ENCODE results near the gene CACTIN. TPM values are rescaled to one million over a fixed set of nuclear protein-coding genes. Genes with fewer than 3 reads are reported as not detected.

Gene CACTIN
- total RNA-seq, 4 donors from 2014 or later: 21.1 to 46.5 (median 33.6) TPM

DNA sequence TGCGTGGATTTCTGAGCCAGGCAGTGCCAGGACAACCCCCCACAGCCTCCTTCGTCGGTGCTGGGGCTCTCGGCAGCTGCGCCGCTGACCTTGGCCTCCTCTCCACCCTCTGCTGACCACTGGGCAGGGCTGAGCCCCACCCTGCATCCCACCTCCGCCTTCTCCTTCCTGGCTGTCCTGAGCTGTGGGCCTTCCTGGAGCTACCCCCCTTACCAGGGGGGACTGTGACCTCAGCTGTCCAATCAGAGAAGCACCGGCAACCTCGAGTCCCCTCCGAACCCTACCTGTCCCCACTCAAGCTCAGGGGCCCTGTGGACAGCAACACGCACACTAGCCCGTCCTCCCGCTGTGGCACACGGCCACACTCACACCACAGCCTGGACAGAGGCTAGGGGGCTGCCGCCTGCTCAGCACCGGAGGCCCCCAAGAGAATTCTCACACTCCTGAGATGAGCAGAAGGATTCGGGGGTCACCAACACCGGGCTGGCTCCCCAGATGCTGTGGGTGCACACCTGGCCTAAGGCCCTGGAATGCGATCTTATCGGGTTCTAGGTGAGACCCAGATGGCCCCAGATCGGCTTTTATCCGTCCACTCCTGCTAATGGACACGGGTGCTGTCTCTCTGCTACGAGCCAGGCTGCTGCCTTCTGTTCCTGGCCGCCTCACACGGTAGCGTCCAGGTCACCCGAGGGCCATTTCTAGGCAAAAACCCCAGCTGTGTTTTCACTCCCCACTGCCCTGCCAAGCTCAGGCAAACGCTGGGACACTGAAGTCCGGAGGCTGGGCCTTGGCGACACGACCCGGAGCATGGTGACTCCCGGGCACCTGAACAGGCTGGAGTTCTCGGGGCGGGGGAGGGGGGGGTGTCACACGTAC is 32.5 kb upstream of the CACTIN start:
- no peak for DNase-seq (ENCODE audit: low spot score in 2 of 2)
- intact Hi-C loops (cut with DNase I; ENCODE audit: low total_unique reads): no loop called here
- H3K4me3 ChIP-seq (ENCODE audit: low read depth, poor library complexity, severe bottlenecking): no peak overlapping the region
- WGBS, 2 donors: 90 to 92% methylated on average over 33 to 37 of the region's 37 CpGs
- TF ChIP-seq POLR2A (IDR thresholded peaks at IDR 0.05): no peak

- 89 to 91% methylated on average over 39 of the region's 39 CpGs for WGBS, 2 donors
- no peak for DNase-seq (ENCODE audit: low spot score in 2 of 2)
- no peak for TF ChIP-seq POLR2A (IDR thresholded peaks at IDR 0.05)
- TF ChIP-seq, protein P1, sequence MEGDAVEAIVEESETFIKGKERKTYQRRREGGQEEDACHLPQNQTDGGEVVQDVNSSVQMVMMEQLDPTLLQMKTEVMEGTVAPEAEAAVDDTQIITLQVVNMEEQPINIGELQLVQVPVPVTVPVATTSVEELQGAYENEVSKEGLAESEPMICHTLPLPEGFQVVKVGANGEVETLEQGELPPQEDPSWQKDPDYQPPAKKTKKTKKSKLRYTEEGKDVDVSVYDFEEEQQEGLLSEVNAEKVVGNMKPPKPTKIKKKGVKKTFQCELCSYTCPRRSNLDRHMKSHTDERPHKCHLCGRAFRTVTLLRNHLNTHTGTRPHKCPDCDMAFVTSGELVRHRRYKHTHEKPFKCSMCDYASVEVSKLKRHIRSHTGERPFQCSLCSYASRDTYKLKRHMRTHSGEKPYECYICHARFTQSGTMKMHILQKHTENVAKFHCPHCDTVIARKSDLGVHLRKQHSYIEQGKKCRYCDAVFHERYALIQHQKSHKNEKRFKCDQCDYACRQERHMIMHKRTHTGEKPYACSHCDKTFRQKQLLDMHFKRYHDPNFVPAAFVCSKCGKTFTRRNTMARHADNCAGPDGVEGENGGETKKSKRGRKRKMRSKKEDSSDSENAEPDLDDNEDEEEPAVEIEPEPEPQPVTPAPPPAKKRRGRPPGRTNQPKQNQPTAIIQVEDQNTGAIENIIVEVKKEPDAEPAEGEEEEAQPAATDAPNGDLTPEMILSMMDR (IDR thresholded peaks at IDR 0.05): no peak
- H3K4me3 ChIP-seq (ENCODE audit: low read depth, poor library complexity, severe bottlenecking): no peak overlapping the region
- intact Hi-C loops (cut with DNase I; ENCODE audit: low total_unique reads): no loop called here
Measured at GRCh38 chr19:3658004-3658869, 31.6 kb upstream of the CACTIN start.

DNA sequence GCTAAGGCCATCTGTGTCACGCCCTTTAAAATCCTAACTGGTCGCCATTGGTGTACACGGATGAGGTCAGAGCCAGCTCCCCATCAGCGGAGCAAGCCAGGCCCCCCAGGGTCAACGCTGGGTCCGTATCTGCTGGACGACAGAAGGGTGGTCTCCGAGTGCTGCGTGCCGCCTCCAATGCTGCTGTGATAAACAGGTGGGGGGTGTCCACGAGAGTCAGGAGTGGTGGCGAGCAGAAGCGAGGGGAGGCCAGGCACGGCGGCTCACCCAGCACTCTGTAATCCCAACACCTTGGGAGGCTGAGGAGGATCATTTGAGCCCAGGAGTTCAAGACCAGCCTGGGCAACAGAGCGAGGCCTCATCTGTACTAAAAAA is 30.8 kb upstream of the CACTIN start:
- no peak for TF ChIP-seq POLR2A (IDR thresholded peaks at IDR 0.05)
- TF ChIP-seq, protein P1 (IDR thresholded peaks at IDR 0.05): no peak
- intact Hi-C loops (cut with DNase I; ENCODE audit: low total_unique reads): no loop called here
- no peak overlapping the region for H3K4me3 ChIP-seq (ENCODE audit: low read depth, poor library complexity, severe bottlenecking)
- 96% methylated on average over 16 of the region's 16 CpGs for WGBS, 2 donors
- DNase-seq (ENCODE audit: low spot score in 2 of 2): no peak

DNA sequence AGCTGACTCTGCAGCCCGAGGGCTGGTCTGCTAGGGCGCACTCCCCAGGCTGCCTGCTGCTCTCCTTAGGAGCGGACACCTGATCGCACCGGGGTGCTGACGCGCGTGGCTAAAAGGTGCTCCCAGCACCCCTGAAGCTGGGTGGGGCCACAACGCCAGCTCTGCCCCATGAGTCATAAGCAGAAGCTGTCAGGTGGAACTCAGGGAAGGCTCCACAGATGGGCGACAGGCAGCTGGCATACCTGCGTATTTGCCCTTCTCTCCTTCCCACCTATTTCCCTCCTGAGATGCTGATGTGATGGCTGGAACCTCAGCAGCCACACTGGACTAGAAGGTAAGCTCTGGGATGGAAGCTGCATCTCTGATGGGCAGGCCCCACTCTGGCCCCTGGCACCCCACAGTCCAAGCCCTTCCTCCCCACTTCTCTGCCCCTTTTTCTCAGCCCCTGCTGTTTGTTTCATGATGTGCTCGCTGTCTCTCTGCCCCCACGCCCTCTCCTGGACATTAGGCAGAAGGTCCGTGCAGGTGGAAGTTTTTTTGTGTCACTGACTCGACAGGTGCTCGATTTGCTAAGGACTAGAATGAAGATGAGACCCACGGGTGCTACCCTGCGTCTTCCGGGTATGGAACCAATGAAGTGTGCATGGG is 30.3 kb upstream of the CACTIN start:
- intact Hi-C loops (cut with DNase I; ENCODE audit: low total_unique reads): no loop called here
- no peak overlapping the region for H3K4me3 ChIP-seq (ENCODE audit: low read depth, poor library complexity, severe bottlenecking)
- TF ChIP-seq, protein P1 (IDR thresholded peaks at IDR 0.05): no peak
- TF ChIP-seq POLR2A (IDR thresholded peaks at IDR 0.05): no peak
- no peak for DNase-seq (ENCODE audit: low spot score in 2 of 2)
- WGBS, 2 donors: 90 to 92% methylated on average over 19 of the region's 19 CpGs

DNA sequence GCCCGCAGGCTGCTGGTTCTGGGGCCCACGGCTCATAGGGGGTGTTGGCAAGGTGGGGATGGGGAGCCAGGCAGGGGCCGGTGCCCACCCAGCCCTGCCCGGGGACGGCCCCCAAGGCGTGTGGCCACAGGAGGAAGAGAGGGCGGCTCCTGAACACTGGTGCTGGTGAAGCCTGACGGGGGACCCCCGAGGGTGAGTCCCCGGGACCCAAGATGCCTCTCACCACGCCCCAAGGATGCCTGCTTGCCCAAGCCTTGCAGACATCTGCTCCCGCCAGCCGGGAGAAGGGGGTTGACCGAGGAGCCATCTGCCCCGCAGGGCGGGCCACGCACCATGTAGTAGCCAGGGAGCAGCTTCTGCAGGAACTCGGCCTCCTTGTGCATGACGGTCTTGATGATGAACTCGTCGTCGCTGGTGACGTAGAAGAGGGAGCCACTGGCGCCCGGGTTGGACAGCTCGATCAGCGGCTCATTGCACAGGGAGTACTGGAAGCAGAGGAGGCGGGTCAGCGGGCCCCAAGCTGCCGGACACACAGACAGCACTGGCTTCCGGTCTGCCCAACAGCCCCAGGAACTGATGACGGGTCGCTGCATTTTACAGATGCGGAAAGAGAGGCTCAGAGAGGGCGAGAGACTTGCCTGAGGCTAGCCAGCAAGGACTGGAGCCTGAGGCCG is 29.6 kb upstream of the CACTIN start:
- DNase-seq (ENCODE audit: low spot score in 2 of 2): no peak
- TF ChIP-seq POLR2A (IDR thresholded peaks at IDR 0.05): no peak
- TF ChIP-seq, protein P1 (IDR thresholded peaks at IDR 0.05): no peak
- intact Hi-C loops (cut with DNase I; ENCODE audit: low total_unique reads): no loop called here
- 81 to 87% methylated on average over 27 to 30 of the region's 36 CpGs for WGBS, 2 donors
- no peak overlapping the region for H3K4me3 ChIP-seq (ENCODE audit: low read depth, poor library complexity, severe bottlenecking)

Measured in lower leg skin (tissue), 4 donors.